Measurements from ENCODE around the gene DHH.

DHH gene

DNA sequence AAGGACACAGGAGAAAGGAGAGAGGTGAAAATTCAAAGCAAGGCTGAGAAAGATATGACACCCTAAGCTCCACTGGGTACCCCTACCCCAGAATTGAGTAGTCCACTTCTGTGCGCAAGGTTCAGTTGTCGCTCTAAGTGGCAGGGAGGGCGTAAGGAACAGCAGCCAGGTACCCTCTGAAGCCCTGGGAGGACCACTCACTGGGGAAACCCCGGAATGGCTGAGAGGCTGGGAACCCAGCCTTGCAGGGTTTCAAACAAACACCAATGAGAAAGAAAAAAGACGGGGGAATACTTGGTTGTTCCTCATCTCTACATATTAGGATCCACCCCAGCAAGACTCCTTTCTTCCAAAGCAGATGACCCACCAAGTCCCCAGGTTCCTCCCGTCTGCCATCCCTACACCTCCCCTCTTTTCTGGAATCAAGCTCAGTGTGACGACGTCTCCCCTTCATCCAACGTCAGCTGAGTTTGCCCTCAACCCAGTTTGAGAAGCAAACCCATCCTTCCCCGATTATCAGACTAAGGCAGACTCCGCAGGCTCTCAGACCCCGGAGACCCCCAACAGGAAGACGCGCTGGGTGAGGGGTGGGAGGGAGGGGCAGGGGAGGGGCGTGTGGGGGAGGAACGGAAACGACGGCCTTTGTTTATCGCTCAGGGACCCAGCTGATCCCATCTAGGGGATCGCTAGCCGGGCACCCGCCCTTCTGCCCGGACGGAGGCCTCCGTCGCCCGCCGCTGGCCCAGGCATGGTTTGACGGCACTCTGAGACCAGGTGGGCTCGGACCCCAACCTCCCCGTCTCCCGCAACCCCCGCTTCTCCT lies 15.3 kb upstream of the DHH start:
- DNase-seq (ENCODE audit: low spot score) = peak; percentile 45

DNA sequence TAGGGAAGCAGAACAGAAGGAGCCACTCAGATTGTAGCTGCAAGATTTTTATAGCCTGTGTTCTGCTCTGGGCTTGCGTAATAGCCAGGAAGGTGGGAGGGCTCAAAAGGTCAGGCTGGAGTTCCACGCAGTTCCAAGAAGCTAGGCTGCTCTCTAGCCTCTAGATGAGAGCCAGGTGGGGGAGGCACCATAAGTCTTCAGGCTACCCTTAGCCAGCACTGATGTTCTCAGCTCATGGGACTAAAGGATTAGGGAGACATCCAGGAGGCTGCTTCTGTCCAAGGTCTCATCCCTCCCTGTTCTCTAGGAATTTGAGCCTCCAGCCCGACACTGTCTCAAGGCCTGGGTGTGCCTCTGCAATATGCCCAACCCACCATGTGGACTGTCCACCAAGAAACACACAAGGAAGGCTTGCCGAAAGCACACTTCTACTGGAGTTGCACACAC lies 14.4 kb upstream of the DHH start:
- no peak for DNase-seq (ENCODE audit: low spot score)

GRCh38 chr12:49105504-49106084 lies 11.0 kb upstream of the DHH start:
- no peak for DNase-seq (ENCODE audit: low spot score)

DNA sequence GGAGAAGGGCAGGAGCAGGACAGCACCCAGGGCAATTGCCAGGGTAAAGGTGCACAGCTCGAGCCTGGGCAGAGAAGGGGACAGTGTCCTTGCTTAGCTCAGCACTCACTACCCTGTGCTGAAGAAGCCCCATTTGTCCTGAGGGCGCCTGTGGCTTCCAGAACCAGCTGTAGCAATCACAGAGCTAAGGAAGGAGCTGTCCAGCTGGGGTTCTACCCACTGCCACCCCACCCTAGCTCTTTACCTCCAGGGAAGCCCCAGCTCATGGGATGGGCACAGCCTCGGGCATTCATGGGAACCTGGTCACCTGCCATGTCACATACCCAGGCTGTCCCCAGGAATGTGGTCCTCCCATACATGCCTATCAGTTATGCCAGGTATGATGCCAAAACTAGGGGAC lies 10.2 kb upstream of the DHH start:
- no peak for DNase-seq (ENCODE audit: low spot score)

DNA sequence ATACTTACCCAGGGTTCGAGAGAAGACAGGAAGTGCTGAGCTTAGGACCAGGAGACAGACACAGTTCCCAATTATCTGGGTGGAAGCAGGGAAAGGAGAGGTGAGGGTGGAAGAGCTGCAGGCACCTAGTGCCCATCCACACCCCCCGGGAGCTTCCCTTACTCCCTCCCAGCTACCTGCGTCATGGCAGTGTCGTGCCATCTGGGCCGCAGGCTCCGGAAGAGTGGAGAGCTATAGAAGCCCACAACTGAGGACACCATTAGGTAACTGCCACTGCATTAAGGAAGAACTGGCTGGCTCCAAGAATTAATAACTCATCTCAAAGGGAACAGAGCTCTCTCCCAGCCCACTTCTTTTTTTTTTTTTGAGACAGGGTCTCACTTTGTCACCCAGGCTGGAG lies 5.8 kb upstream of the DHH start:
- no peak for DNase-seq (ENCODE audit: low spot score)

GRCh38 chr12:49098703-49099102 lies 4.1 kb upstream of the DHH start:
- no peak for DNase-seq (ENCODE audit: low spot score)

- DNase-seq (ENCODE audit: low spot score) = peak; percentile 72
These were observed 3.4 kb upstream of the DHH start for GRCh38 chr12:49098035-49098451.

DNA sequence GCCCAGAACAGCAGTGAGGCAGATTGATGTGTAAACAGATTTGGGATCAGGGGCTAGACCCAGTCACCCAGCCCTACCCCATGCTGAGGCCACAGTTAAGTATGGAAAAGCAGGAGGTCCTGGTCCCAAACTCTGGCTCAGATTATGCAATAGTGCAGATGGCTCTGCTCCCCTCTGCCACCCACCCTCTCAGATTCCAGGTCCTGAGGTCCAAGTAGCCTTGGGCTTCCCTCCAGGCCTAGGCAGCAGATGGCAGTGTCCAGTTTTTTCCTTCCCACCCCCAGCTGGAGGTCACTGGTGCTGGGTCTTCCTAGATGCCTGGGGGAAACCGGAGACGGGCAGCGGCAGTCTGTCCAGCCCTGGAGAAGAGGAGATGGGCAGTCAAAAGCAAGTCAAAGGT lies 2.8 kb upstream of the DHH start:
- DNase-seq (ENCODE audit: low spot score) = no peak

GRCh38 chr12:49094975-49095365 lies 369 bp upstream of the DHH start:
- DNase-seq (ENCODE audit: low spot score) = no peak

DNA sequence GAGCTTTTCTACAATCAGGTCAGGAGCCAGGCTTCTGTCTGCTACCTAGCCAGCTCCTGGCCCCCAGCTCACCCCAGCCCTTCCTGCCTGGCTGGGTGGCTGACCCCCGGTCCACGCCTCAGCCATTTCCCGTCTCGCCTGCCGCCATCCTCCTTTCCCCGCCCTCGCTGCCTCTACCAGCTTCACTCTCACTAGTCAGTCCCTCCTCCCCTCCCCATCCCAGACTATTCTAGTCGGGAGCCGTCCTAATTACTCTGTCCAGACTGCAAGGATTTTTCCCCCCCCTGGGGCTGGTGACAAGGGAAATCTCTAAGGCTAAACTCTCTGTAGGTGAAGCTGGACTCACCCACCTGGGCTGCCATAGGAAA lies 825 bp downstream of the DHH start:
- no peak for DNase-seq (ENCODE audit: low spot score)

DNA sequence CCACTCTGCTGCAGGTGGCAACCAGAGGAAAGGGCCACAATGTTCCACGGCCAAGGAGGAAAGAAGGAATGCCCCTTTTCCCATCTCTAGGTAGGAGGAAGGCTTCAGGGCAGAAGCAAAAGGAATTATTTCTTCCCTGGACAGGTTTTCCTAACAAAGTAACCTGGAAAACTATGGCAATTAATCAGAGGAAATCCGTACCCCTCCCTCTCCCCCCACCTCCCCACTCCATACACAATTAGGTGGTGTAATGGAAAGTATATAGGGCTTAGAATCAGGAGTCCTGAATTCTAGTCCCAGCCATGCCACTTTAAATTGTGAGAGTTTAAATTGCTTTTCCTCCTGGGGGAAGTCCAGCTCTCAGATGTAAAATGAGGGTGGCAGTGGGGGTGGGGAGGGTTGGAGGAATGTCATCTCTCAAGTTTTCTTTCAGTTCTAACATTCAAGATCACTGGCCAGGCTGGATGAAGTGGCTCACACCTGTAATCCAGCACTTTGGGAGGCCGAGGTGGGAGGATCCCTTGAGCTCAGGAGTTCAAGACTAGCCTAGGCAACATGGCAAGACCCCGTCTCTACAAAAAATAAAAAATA lies 1.7 kb downstream of the DHH start:
- DNase-seq (ENCODE audit: low spot score) = no peak

- peak; percentile 77 for DNase-seq (ENCODE audit: low spot score)
These were observed 2.4 kb downstream of the DHH start for GRCh38 chr12:49092086-49092815.

DNA sequence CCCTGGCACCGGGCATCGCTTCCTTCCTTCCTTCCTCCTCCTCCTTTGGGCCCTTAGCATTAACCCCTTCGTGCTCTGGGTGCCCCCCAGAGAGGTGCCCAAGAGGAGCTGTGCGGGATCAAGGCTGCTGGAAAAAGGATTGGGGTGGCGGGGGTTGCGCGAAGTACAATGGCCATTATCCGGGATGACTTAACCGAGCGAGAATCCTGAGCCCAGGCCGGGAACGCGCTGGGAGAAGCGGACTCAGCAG lies 2.8 kb downstream of the DHH start:
- no peak for DNase-seq (ENCODE audit: low spot score)

DNA sequence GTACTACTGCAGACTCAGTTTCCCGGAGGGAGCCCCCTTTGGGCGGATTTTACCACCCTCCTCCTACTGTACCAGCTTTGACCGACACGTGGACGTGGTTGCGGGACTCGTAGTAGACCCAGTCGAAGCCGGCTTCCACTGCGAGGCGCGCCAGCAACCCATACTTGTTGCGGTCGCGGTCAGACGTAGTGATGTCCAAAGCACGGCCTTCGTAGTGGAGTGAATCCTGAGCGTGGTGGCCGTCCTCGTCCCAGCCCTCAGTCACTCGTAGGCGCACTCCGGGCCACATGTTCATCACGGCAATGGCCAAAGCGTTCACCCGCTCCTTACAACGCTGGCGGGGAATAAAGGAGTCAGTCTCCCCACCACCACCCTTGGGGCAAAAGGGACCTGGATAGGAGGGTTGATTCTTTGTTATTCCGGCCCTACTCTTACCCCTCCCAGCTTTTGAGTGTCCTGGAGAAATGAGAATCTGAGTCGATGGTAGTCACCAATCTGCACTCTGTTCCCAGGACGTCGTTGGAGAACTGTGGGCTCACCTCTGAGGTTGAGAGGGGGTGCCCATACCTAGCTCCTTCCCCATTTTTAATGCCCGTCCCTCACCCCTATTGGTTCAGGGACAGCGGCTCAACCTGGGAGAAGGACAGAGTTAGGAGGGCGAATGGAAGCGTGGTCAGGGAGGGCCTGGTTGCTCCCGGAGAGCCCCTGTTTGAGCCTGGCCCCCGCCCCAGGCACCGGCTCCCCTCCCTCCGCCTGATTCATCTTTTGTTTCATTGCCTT lies 3.4 kb downstream of the DHH start:
- no peak for DNase-seq (ENCODE audit: low spot score)

DNA sequence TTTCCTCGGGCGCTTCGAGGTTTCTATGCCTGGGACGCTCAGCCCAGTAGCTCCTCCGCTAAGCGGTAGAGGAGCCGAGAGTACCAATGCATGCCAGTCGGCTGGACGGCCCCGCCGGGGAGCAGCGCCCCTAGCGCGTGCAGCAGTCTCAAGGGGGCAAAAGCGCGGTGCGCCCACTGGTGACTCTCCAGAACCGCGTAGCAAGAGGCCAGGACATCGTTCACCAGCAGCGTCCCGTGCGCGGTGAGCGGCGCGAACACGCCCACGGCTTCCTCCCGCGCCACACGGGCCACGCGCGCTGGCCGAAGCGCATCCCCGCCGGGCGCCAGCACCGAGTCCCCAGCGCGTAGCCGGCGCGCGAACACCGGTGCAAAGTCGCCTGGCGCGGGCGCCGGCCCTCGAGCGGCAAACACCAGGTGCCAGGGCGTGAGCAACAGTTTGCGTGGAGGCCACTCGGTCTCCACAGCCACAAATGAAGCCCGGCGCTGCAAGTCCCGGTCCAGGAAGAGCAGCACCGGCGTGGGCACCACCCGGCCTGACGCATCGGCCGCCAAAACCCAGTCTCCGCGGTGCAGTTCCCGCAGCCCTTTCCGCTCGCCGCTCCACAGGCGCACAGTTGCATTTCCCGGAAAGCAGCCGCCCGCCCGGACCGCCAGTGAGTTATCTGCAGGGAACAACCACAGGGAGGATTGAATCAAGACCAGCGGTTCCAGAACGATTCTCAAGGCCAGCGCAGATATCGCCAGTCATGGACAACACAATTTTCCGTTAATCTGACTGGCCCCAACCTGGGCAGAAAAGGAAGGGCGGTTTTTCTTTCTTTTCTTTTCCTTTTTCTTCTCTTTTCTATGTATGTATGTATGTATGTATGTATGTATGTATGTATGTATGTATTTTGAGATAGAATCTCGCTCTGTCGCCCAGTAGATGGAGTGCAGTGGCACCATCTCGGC lies 4.5 kb downstream of the DHH start:
- DNase-seq (ENCODE audit: low spot score) = peak; percentile 61

- no peak for DNase-seq (ENCODE audit: low spot score)
These were observed 5.7 kb downstream of the DHH start for GRCh38 chr12:49088932-49089330.

GRCh38 chr12:49088150-49088931 lies 6.3 kb downstream of the DHH start:
- DNase-seq (ENCODE audit: low spot score) = peak; percentile 80

DNA sequence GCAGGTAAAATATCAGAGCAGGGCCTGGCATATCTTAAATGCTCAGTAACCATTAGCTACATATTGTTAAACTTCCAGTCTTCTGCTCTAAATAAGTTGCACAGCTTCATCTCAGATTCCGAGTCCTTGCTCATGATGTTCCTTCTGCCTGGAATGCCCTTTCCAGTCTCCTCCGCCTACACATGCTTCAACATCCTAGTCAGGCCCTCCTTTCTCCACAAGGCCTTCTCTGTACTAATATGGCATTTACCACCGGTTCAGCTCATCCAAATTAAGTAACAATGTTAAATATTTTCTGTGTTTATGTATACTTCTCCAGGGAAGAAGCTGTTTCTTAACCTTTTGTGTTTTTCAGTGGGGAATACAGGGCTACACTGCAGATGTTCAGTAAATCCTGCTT lies 8.5 kb downstream of the DHH start:
- DNase-seq (ENCODE audit: low spot score) = no peak

DNA sequence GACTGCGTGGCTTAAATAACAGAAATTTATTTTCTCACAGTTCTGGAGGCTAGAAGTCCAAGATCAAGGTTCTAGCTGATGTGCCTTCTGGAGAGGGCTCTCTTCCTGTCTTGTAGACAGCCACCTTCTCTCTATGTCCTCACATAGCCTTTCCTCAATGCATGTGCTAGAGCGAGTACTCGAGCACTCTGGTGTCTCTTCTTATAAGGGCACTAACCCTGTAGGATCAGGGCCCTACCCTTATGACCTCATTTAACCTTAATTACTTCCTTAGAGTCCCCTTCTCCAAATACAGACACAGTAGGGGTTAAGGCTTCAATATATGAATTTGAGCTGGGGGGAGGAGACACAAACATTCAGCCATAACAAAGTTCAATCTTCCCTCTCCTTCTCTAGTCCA lies 10.2 kb downstream of the DHH start:
- DNase-seq (ENCODE audit: low spot score) = no peak

DNA sequence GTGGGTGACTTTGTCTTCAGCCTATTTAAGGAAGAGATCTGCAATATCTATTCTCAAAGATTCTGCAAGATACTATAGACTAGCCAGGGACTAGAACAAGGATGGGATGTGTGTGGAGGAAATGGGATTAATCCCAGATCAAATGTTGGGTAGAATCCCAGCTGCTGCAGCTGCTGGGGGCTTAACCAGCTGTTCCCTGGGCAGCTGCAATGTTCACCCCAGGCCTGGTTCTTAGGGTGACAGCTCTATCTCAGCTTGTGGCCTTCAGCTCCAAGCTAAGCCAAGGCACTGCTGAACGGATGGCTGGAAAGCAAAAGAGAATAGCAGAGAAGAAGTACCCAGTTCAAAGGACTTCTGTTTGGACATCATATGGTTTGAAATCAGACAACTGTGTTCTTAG lies 14.8 kb downstream of the DHH start:
- no peak for DNase-seq (ENCODE audit: low spot score)
